Vagina (tissue), 2 donors: Measurements from ENCODE around the gene DNAJC7. TPM values are rescaled to one million over a fixed set of nuclear protein-coding genes. Genes with fewer than 3 reads are reported as not detected.

Experiments
- DNase-seq, 2 donors: peaks; one replicate each; pipeline ENCODE4 v3.0.0-alpha.2; 2017; ENCODE audit errors: extremely low spot score in 2 of 2
- H3K27ac ChIP-seq: fragments of 200-600 bp; sonication (generic); one replicate; pipeline ENCODE4 v1.5.1; 2019
- H3K27me3 ChIP-seq: fragments of 200-600 bp; sonication (generic); one replicate; pipeline ENCODE4 v1.5.1; 2019
- H3K36me3 ChIP-seq, 2 donors: fragments of 200-600 bp; sonication (generic); one replicate each; pipeline ENCODE4 v1.5.1; 2017 to 2019
- H3K4me1 ChIP-seq: fragments of 200-600 bp; sonication (generic); one replicate; pipeline ENCODE4 v1.5.1; 2019
- H3K4me3 ChIP-seq, 2 donors: fragments of 200-600 bp; sonication (generic); 1 replicate in 1 of 2; 2 replicates in 1 of 2; pipeline ENCODE4 v1.5.1; 2016 to 2019
- H3K9me3 ChIP-seq: fragments of 200-600 bp; sonication (generic); one replicate; pipeline ENCODE4 v1.5.1; 2019
- POLR2A ChIP-seq, 2 donors: fragments of 450-650 bp; IDR thresholded peaks; one replicate each; pipeline ENCODE4 v1.6.1; 2017; ENCODE audit warnings: antibody characterized with exemption in 2 of 2, mild to moderate bottlenecking in 2 of 2, moderate library complexity in 2 of 2
- POLR2AphosphoS5 ChIP-seq, 2 donors: sonication (generic); formaldehyde crosslinking; IDR thresholded peaks; one replicate each; pipeline ENCODE4 v1.9.0; 2017; ENCODE audit warnings: antibody characterized with exemption in 2 of 2, mild to moderate bottlenecking in 2 of 2, low read depth in 1 of 2; ENCODE audit not compliant: insufficient read depth in 1 of 2
- intact Hi-C: fragments of 100-400 bp; cut with DNase I; formaldehyde crosslinking; loops from one replicate; pipeline ENCODE4 v1.15.1; 2023
- total RNA-seq: library from RNA; depleted of rRNA; stranded (reverse); fragments of >200 nt; gene quantifications from one replicate; pipeline ENCODE4 v1.2.3, GENCODE V29; 2016
- TF ChIP-seq, protein P1 (sequence below), 3 experiments: fragments of 450-650 bp in 2 of 3; fragments of 200-600 bp in 1 of 3; sonication (generic) in 1 of 3; IDR thresholded peaks; one replicate each; pipeline ENCODE4 v1.5.1; 2017 to 2019; ENCODE audit warnings: antibody characterized with exemption in 3 of 3, mild to moderate bottlenecking in 2 of 3, moderate library complexity in 2 of 3

DNAJC7 gene
- total RNA-seq, 1 donor from 2014 or later: 60.2 TPM

DNA sequence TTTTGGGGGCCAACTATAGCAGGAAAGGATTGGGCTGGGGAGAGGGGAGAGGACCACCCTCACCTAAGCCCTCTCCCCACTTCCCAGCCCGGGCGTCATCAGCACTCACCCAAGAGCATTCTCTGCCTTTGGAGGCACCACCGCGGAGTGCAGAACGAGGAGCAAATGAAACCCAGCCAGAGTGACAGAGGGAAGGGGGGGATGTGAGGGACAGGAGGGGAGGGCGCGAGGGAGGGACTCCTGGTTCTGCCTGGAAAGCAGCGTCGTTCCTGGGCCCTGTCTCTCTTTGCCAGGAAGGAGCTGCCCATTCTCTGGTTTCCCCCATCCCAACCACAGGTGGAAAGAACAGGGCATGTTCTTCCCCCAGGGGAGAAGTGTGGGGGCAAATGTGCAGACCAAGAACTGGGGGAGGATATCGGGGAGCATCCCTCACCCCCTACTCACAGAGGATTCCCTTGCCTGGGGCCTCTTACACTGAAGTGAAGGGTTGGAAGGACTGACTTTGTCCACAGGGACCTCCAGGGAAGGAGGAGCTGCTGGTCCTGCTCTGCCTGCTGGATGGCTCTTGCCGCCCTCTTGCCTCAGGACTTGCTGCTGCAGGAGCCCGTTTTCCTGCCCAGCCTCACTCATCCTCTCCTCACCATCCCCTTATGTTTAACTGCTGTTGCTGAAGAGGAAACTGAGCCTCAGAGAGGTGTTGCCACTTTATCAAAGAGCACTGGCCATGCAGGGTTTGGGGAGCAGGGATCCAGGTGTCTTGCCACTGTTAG, 36.7 kb upstream of the DNAJC7 start:
- DNase-seq: no peak
- Histone ChIP-seq H3K4me3 (no peak overlapping the region), H3K36me3 (no peaks in the 10 kb centered on the region), H3K27ac (no peak overlapping the region), H3K27me3 (peaks cover 4% of the 10 kb centered on the region), H3K9me3 (no peaks in the 10 kb centered on the region), H3K4me1 (peaks cover 9% of the 10 kb centered on the region)
- TF ChIP-seq POLR2AphosphoS5 (IDR thresholded peaks at IDR 0.05; ENCODE audit: insufficient read depth in 1 of 2, low read depth in 1 of 2) (no peak), POLR2A (IDR thresholded peaks at IDR 0.05) (no peak)
- TF ChIP-seq, protein P1, sequence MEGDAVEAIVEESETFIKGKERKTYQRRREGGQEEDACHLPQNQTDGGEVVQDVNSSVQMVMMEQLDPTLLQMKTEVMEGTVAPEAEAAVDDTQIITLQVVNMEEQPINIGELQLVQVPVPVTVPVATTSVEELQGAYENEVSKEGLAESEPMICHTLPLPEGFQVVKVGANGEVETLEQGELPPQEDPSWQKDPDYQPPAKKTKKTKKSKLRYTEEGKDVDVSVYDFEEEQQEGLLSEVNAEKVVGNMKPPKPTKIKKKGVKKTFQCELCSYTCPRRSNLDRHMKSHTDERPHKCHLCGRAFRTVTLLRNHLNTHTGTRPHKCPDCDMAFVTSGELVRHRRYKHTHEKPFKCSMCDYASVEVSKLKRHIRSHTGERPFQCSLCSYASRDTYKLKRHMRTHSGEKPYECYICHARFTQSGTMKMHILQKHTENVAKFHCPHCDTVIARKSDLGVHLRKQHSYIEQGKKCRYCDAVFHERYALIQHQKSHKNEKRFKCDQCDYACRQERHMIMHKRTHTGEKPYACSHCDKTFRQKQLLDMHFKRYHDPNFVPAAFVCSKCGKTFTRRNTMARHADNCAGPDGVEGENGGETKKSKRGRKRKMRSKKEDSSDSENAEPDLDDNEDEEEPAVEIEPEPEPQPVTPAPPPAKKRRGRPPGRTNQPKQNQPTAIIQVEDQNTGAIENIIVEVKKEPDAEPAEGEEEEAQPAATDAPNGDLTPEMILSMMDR (IDR thresholded peaks at IDR 0.05): no peak
- intact Hi-C loops: no loop called here

DNA sequence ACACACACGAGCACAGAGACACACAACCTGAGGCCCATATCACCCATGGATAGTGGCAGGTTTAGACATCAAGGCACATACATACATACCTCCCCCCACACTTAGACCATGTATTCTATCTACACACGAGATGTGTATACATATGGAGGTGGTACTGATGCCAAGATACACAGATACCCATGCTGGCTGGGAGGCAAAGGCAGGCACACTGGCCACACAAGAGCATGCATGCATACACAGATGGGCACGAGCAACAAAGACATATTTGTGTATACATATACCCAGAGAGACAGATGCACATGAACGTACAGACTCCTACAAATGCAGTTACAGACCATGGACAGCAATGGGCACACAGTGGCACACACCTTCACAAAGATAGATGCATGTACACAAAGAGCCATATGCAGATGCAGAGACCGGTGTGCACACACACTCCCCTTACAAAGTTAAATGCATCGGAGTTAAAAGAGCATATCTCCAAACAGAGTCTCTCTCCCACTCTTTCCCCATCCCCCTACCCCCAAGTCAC, 35.2 kb upstream of the DNAJC7 start:
- no peak for DNase-seq
- H3K27ac ChIP-seq: no peak overlapping the region
- TF ChIP-seq, protein P1 (IDR thresholded peaks at IDR 0.05): no peak
- no peak for TF ChIP-seq POLR2AphosphoS5 (IDR thresholded peaks at IDR 0.05; ENCODE audit: insufficient read depth in 1 of 2, low read depth in 1 of 2)
- no peak for TF ChIP-seq POLR2A (IDR thresholded peaks at IDR 0.05)
- intact Hi-C loops: no loop called here
- H3K36me3 ChIP-seq: no peaks in the 10 kb centered on the region
- H3K27me3 ChIP-seq: peaks cover 4% of the 10 kb centered on the region
- H3K4me1 ChIP-seq: peaks cover 9% of the 10 kb centered on the region
- no peak overlapping the region for H3K4me3 ChIP-seq
- no peaks in the 10 kb centered on the region for H3K9me3 ChIP-seq

DNA sequence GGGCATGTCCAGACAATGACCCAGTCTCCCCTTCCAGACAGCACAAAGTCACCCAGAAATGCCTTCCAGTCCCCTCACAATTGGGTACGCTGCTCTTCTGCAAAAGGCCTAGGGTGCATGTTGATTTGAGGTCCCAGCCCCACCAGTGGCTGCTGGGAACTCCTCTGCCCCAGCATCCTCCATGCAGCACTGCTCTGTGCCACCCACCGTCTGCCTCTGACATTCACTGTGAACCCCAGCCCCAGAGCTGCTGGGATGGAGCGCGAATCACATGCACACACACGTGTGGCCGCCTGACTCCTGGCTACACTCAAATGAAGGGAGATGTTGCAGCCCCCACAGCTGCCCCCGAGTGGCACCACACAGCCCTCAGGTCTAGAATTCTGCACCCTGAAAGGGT, 34.4 kb upstream of the DNAJC7 start:
- no peak for DNase-seq
- peaks cover 9% of the 10 kb centered on the region for H3K4me1 ChIP-seq
- intact Hi-C loops: no loop called here
- H3K27me3 ChIP-seq: peaks cover 4% of the 10 kb centered on the region
- H3K27ac ChIP-seq: no peak overlapping the region
- TF ChIP-seq POLR2AphosphoS5 (IDR thresholded peaks at IDR 0.05; ENCODE audit: insufficient read depth in 1 of 2, low read depth in 1 of 2): no peak
- TF ChIP-seq POLR2A (IDR thresholded peaks at IDR 0.05): no peak
- TF ChIP-seq, protein P1 (IDR thresholded peaks at IDR 0.05): no peak
- no peaks in the 10 kb centered on the region for H3K36me3 ChIP-seq
- no peak overlapping the region for H3K4me3 ChIP-seq
- H3K9me3 ChIP-seq: no peaks in the 10 kb centered on the region

DNA sequence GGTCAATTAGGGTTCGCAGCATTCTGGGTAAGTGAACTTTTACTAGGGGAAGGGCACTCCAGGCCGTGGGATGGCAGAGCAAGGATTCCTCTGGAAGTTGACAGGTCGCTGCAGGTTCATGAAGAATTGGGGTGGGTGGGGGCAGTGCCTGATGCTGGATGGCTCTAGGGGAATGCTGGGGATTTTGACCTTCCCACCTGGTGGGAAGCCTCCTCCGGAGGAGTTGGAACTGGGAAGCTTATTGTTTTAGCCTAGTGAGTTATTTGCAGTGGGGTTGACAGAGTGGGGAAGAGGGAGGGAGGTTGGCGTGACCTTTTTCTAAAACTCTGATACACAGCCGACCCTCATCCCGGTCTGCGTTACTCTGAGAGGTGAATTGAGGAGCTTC, 33.8 kb upstream of the DNAJC7 start:
- H3K4me1 ChIP-seq: peaks cover 9% of the 10 kb centered on the region
- H3K36me3 ChIP-seq: no peaks in the 10 kb centered on the region
- no peaks in the 10 kb centered on the region for H3K9me3 ChIP-seq
- H3K27me3 ChIP-seq: peaks cover 4% of the 10 kb centered on the region
- DNase-seq: no peak
- no peak for TF ChIP-seq POLR2A (IDR thresholded peaks at IDR 0.05)
- TF ChIP-seq, protein P1 (IDR thresholded peaks at IDR 0.05): no peak
- H3K27ac ChIP-seq: no peak overlapping the region
- intact Hi-C loops: no loop called here
- H3K4me3 ChIP-seq: peak overlapping the region; percentile 67 to 76

DNA sequence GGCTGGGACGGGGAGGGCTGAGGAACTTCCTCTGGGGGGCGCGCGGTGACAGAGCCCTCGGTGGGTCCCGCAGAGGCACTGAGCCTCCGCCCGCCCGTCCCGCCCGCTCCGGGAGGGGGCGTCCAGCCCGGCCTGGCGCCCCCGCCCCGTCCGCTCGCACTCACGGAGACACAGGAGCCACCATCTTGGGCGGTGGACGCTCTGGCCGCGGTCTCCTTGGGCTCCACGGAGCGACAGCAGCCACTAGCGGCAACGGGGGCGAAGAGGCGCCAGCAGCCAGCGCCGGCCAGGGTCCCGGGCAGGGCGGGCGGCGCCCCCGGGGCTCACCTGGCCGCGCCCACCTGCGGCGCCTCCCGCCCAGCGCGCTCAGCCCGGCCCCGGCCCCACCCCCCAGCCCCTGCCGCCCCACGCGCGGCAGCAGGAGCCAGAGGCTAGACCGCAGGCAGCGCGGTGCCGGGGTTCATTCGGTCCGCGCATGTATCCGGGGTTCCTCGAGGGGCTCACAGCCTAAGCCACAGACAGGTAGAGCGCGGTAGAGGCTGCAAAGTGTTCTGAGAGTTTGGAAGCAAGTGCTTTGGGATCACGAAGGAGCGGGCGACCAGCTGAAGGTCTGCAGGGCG, 33.3 kb upstream of the DNAJC7 start, which contains the start of gene C17orf113:
TSS of gene C17orf113 (minus strand) at position 209 of the 620 bp plus-strand sequence. CDS start 7,225 bp downstream, outside the sequence.
- peak within 1 kb of the TSS; percentile 24 for H3K27ac ChIP-seq
- H3K27me3 ChIP-seq: peaks cover 4% of the 10 kb centered on the region
- H3K9me3 ChIP-seq: no peaks in the 10 kb centered on the region
- TF ChIP-seq, protein P1 (IDR thresholded peaks at IDR 0.05): no peak
- TF ChIP-seq POLR2AphosphoS5 (IDR thresholded peaks at IDR 0.05; ENCODE audit: insufficient read depth in 1 of 2, low read depth in 1 of 2): no peak
- TF ChIP-seq POLR2A (IDR thresholded peaks at IDR 0.05): no peak
- no peaks in the 10 kb centered on the region for H3K36me3 ChIP-seq
- peak within 1 kb of the TSS; percentile 67 to 76 for H3K4me3 ChIP-seq
- peaks cover 9% of the 10 kb centered on the region for H3K4me1 ChIP-seq
- no peak for DNase-seq
- intact Hi-C loops: no loop called here
